K562 treated with DMSO at 1 percent for 4 hours (cell line): ENCODE results near the gene OR2T8. TPM values are rescaled to one million over a fixed set of nuclear protein-coding genes. Genes with fewer than 3 reads are reported as not detected.

Experiments used
- total RNA-seq: library from RNA; unstranded; fragments of 300-600 nt; gene quantifications from 2 replicates; pipeline ENCODE4 v1.2.3, GENCODE V29; 2022; ENCODE audit not compliant: insufficient read depth

The OR2T8 gene
- not detected in 2 replicates for total RNA-seq

GRCh38 chr1:247919952-247920351 is at the start of gene OR2T8:
Gene OR2T8, plus strand, starts transcription at chr1:247920252. Its CDS starts 766 bp downstream, at chr1:247921018.

GRCh38 chr1:247895163-247895637 is 24.9 kb upstream of the OR2T8 start, which contains the start of gene OR2W3:
Gene OR2W3, plus strand, starts transcription at chr1:247895587. Its CDS starts 0 bp downstream, at chr1:247895587.

GRCh38 chr1:247924868-247925267 is 4.8 kb downstream of the OR2T8 start, which contains the start of gene OR2AJ1:
Gene OR2AJ1, plus strand, starts transcription at chr1:247924889. Its CDS starts 8,880 bp downstream, at chr1:247933769.

GRCh38 chr1:247948558-247948957 is 28.5 kb downstream of the OR2T8 start, which contains the start of gene OR2L8:
Gene OR2L8, plus strand, starts transcription at chr1:247948858. Its CDS starts 0 bp downstream, at chr1:247948858.

GRCh38 chr1:247964933-247965332 is 44.9 kb downstream of the OR2T8 start, which contains the start of gene OR2AK2:
Gene OR2AK2, plus strand, starts transcription at chr1:247965233. Its CDS starts 144 bp downstream, at chr1:247965377.

Other genes starting within 250 kb of the OR2T8 start
- gene OR13G1, start 240.5 kb upstream of the OR2T8 start, total RNA-seq, result not detected in 2 replicates
- not detected in 2 replicates for gene OR6F1, start 203.6 kb upstream of the OR2T8 start, total RNA-seq
- not detected in 2 replicates for gene OR14K1, start 181.6 kb upstream of the OR2T8 start, total RNA-seq
- not detected in 2 replicates for gene OR14A2, start 172.1 kb upstream of the OR2T8 start, total RNA-seq
- not detected in 2 replicates for gene OR1C1, start 159.7 kb upstream of the OR2T8 start, total RNA-seq
- not detected in 2 replicates for gene OR14A16, start 96.1 kb upstream of the OR2T8 start, total RNA-seq
- gene OR11L1, start 78.4 kb upstream of the OR2T8 start, total RNA-seq, result not detected in 2 replicates
- 17.1 and 23.2 TPM in 2 replicates for gene TRIM58, start 63.1 kb upstream of the OR2T8 start, total RNA-seq
- 5.1 and 7.4 TPM in 2 replicates for gene OR2W3, start 24.7 kb upstream of the OR2T8 start, total RNA-seq
- not detected in 2 replicates for gene OR2AJ1, start 4.6 kb downstream of the OR2T8 start, total RNA-seq
- not detected in 2 replicates for gene OR2L8, start 28.6 kb downstream of the OR2T8 start, total RNA-seq
- gene OR2AK2, start 45.0 kb downstream of the OR2T8 start, total RNA-seq, result not detected in 2 replicates
- not detected in 2 replicates for gene OR2L5, start 93.4 kb downstream of the OR2T8 start, total RNA-seq
- gene OR2L2, start 109.8 kb downstream of the OR2T8 start, total RNA-seq, result not detected in 2 replicates
- not detected in 2 replicates for gene OR2L3, start 126.6 kb downstream of the OR2T8 start, total RNA-seq
- gene OR2L13, start 174.9 kb downstream of the OR2T8 start, total RNA-seq, result not detected in 2 replicates
- gene OR2M5, start 224.9 kb downstream of the OR2T8 start, total RNA-seq, result not detected in 2 replicates